ENCODE measurements around the gene HS6ST1. TPM values are rescaled to one million over a fixed set of nuclear protein-coding genes. Genes with fewer than 3 reads are reported as not detected.
A peak's percentile ranks its signal among the peaks of the same experiment; 100 is the strongest.

Gene HS6ST1
- total RNA-seq, 1 donor from 2014 or later: 19.2 TPM

DNA sequence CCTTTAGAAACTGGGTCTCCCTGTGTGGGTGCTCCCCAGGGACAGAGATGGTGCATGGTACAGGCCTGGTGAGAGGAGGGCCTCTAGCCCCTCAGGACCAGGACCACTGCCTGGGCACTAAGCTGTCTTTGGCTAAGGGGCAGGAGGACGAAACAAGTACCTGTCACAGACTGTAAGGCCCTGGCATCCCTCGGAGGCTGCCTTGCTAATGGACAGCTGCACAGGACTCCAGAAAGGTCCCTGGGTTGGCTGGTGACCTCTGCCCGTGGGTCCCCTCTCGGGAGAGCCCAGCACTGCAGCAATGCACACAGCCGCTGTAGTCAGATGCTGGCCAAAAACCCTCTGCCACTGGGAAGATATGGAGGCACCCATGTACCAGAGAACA is 14.3 kb downstream of the HS6ST1 start:
- no peaks in the 10 kb centered on the region for H3K27me3 ChIP-seq (ENCODE audit: control insufficient read depth, insufficient read depth, low read length)

GRCh38 chr2:128303911-128304310 is 14.8 kb downstream of the HS6ST1 start:
- H3K27me3 ChIP-seq (ENCODE audit: control insufficient read depth, insufficient read depth, low read length): no peaks in the 10 kb centered on the region
- no peak for TF ChIP-seq CTCF (IDR thresholded peaks at IDR 0.05; ENCODE audit: insufficient read depth, low read length, severe bottlenecking)
- no peak for FAIRE-seq
- H3K4me3 ChIP-seq (ENCODE audit: low read depth, low read length): no peak overlapping the region
- no peak for DNase-seq (ENCODE audit: low read depth)
- H3K36me3 ChIP-seq (ENCODE audit: control insufficient read depth, insufficient read depth, low read length): peaks cover 5% of the 10 kb centered on the region

More for the DNA sequence above, 14.3 kb downstream of the HS6ST1 start:
- DNase-seq (ENCODE audit: low read depth) (no peak), FAIRE-seq (no peak)
- no peak for TF ChIP-seq CTCF (IDR thresholded peaks at IDR 0.05; ENCODE audit: insufficient read depth, low read length, severe bottlenecking)
- Histone ChIP-seq H3K36me3 (ENCODE audit: control insufficient read depth, insufficient read depth, low read length) (peaks cover 5% of the 10 kb centered on the region), H3K4me3 (ENCODE audit: low read depth, low read length) (no peak overlapping the region)

- H3K27me3 ChIP-seq (ENCODE audit: control insufficient read depth, insufficient read depth, low read length): no peaks in the 10 kb centered on the region
- TF ChIP-seq CTCF (IDR thresholded peaks at IDR 0.05; ENCODE audit: insufficient read depth, low read length, severe bottlenecking): no peak
- peaks cover 5% of the 10 kb centered on the region for H3K36me3 ChIP-seq (ENCODE audit: control insufficient read depth, insufficient read depth, low read length)
- H3K4me3 ChIP-seq (ENCODE audit: low read depth, low read length): no peak overlapping the region
- DNase-seq (ENCODE audit: low read depth) (no peak), FAIRE-seq (no peak)
These were observed 15.4 kb downstream of the HS6ST1 start for GRCh38 chr2:128303095-128303791.

DNA sequence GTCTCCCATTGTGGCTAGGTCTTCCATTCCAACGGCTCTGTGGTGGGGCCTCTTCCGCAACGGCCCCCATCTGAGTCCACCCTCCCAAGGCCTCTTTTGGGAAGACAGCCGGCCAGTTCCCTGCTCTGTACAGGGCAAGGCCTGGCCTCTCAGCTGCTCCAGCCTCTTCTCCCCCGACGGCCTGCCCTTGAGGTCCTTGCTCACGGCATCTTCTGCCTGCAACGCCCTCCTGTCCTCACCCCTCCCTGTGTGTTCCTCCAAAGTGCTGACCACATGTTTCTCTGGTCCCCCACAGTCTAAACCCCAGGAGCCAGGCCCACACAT is 16.0 kb downstream of the HS6ST1 start:
- no peak for FAIRE-seq
- TF ChIP-seq CTCF (IDR thresholded peaks at IDR 0.05; ENCODE audit: insufficient read depth, low read length, severe bottlenecking): no peak
- no peak for DNase-seq (ENCODE audit: low read depth)
- Histone ChIP-seq H3K27me3 (ENCODE audit: control insufficient read depth, insufficient read depth, low read length) (no peaks in the 10 kb centered on the region), H3K4me3 (ENCODE audit: low read depth, low read length) (no peak overlapping the region), H3K36me3 (ENCODE audit: control insufficient read depth, insufficient read depth, low read length) (peaks cover 5% of the 10 kb centered on the region)

DNA sequence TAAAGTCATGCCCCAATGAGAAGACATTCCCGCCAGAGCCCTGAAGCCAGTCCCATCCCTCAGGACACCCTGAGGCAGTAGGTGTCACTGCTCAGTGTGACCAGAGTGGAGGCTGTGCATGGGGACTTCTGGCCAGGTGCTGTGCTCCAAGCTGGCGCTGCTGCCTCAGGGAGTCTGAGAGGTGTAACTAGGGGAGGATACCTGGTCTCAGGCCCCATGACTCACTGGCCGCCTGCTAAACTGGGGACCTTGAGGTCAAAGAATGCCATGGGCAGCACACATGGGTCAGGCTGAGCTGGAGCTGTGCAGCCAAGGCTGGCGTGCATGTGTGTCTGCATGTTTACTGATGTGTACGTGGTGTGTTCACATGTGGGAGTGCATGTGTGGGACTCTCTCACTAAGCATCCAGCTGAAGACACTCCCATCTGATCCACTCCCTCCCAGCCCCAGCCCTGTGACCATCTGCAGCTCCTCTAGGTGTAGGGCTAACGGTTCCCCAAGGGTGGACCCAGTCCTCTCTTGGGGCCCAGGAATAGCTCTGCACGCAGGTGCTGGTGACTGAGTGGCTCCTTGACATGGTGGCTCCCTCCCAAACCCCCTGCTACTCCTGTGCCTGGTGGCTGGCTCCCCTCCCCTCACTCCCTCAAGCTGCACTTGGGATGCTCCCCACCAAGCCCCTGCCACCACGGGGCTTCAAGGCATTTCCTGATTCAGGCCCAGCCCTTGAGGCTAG is 16.5 kb downstream of the HS6ST1 start:
- Histone ChIP-seq H3K36me3 (ENCODE audit: control insufficient read depth, insufficient read depth, low read length) (peaks cover 5% of the 10 kb centered on the region), H3K27me3 (ENCODE audit: control insufficient read depth, insufficient read depth, low read length) (no peaks in the 10 kb centered on the region), H3K4me3 (ENCODE audit: low read depth, low read length) (no peak overlapping the region)
- no peak for TF ChIP-seq CTCF (IDR thresholded peaks at IDR 0.05; ENCODE audit: insufficient read depth, low read length, severe bottlenecking)
- FAIRE-seq: no peak
- DNase-seq (ENCODE audit: low read depth): peak; percentile 20
